H1 (cell line): ENCODE results near the gene AMBN. TPM values are rescaled to one million over a fixed set of nuclear protein-coding genes. Genes with fewer than 3 reads are reported as not detected.

Source experiments
- CTCF ChIA-PET: fragments of 300-600 bp; sonication (Branson Sonifier 250); formaldehyde crosslinking; loops from one replicate; lab custom pipeline; 2021; ENCODE audit not compliant: partially characterized antibody; lab: Charles Lee
- POLR2A ChIA-PET: fragments of 300-600 bp; sonication (Branson Sonifier 250); formaldehyde crosslinking; loops from one replicate; lab custom pipeline; 2021; ENCODE audit warnings: inconsistent platforms; ENCODE audit not compliant: partially characterized antibody; lab: Charles Lee
- DNase-seq, 2 experiments: peaks; one replicate each; pipeline versions ENCODE4 v3.0.0 to v3.0.0-alpha.2; 2010 to 2022; ENCODE audit warnings: low spot score in 2 of 2, low read depth in 1 of 2, mixed read lengths in 1 of 2
- FAIRE-seq: peaks from 2 replicates; lab custom pipeline; 2011; peaks lifted over from hg19 to GRCh38; lab: Jason Lieb, UNC
- H2AFZ ChIP-seq: 2 replicates; pipeline ENCODE4 v1.8.1; 2012; ENCODE audit warnings: low read length, inconsistent platforms
- H2AK5ac ChIP-seq: 2 replicates; pipeline ENCODE4 v1.6.1; 2013; ENCODE audit warnings: low read depth, low read length
- H2BK120ac ChIP-seq: replicated peaks from 2 replicates; pipeline ENCODE3; 2013; ENCODE audit warnings: low read depth, low read length, inconsistent platforms
- H2BK12ac ChIP-seq: 2 replicates; pipeline ENCODE4 v1.6.1; 2013; ENCODE audit warnings: low read depth, low read length
- H2BK15ac ChIP-seq: 2 replicates; pipeline ENCODE4 v1.6.1; 2013; ENCODE audit warnings: low read length
- H2BK20ac ChIP-seq: 2 replicates; pipeline ENCODE4 v1.6.1; 2013; ENCODE audit warnings: low read length
- H2BK5ac ChIP-seq: 2 replicates; pipeline ENCODE4 v1.6.1; 2013; ENCODE audit warnings: low read depth, low read length
- H3K14ac ChIP-seq: 2 replicates; pipeline ENCODE4 v1.6.1; 2013; ENCODE audit warnings: inconsistent platforms; ENCODE audit not compliant: insufficient read length
- H3K18ac ChIP-seq: 2 replicates; pipeline ENCODE4 v1.6.1; 2013; ENCODE audit warnings: low read length; ENCODE audit errors: extremely low read depth
- H3K23ac ChIP-seq: 2 replicates; pipeline ENCODE4 v1.6.1; 2013; ENCODE audit warnings: inconsistent platforms; ENCODE audit not compliant: insufficient read length
- H3K23me2 ChIP-seq: 2 replicates; pipeline ENCODE4 v1.6.1; 2013; ENCODE audit warnings: low read depth, low read length
- H3K27ac ChIP-seq: 2 replicates; pipeline ENCODE4 v1.6.1; 2011; ENCODE audit warnings: low read depth, low read length, inconsistent platforms
- H3K27me3 ChIP-seq, 4 experiments: replicated peaks in 1 of 4; 1 replicate in 1 of 4; 2 replicates in 3 of 4; pipeline versions ENCODE4 v1.6.1 to v1.8.1; 2011 to 2013; ENCODE audit warnings: low read length in 3 of 4, mild to moderate bottlenecking in 3 of 4, inconsistent platforms in 2 of 4, mixed read lengths in 2 of 4, moderate library complexity in 1 of 4; ENCODE audit not compliant: control insufficient read depth in 3 of 4, insufficient read depth in 3 of 4; ENCODE audit errors: extremely low read depth in 1 of 4
- H3K36me3 ChIP-seq, 4 experiments: 2 replicates each; pipeline versions ENCODE4 v1.6.1 to v1.8.1; 2011 to 2013; ENCODE audit warnings: mild to moderate bottlenecking in 4 of 4, low read length in 3 of 4, moderate library complexity in 2 of 4, control low read depth in 1 of 4, inconsistent platforms in 1 of 4; ENCODE audit not compliant: insufficient read depth in 4 of 4, control insufficient read depth in 2 of 4
- H3K4ac ChIP-seq: replicated peaks from 2 replicates; pipeline ENCODE3; 2013; ENCODE audit warnings: low read length, low read depth, mixed read lengths, inconsistent platforms; ENCODE audit not compliant: insufficient read length
- H3K4me1 ChIP-seq, 4 experiments: replicated peaks in 1 of 4; 1 replicate in 1 of 4; 2 replicates in 3 of 4; pipeline versions ENCODE4 v1.6.1 to v1.8.1; 2011 to 2013; ENCODE audit warnings: low read length in 3 of 4, inconsistent platforms in 2 of 4, mixed read lengths in 1 of 4; ENCODE audit not compliant: insufficient read depth in 4 of 4, control insufficient read depth in 3 of 4
- H3K4me2 ChIP-seq, 2 experiments: 2 replicates each; pipeline versions ENCODE4 v1.6.1 to v1.8.1; 2011 to 2013; ENCODE audit warnings: low read depth in 2 of 2, low read length in 2 of 2, control low read depth in 1 of 2, inconsistent platforms in 1 of 2, mild to moderate bottlenecking in 1 of 2; ENCODE audit not compliant: insufficient read depth in 1 of 2
- H3K4me3 ChIP-seq, 4 experiments: fragments of 200-600, 300-600 bp in 1 of 4; sonication (generic), shearing (Covaris generic), sonication (Bioruptor Twin) in 1 of 4; 2 replicates each; pipeline versions ENCODE4 v1.5.1 to v1.8.1; 2011 to 2016; ENCODE audit warnings: low read length in 4 of 4, low read depth in 3 of 4, control low read depth in 2 of 4, inconsistent platforms in 2 of 4, mild to moderate bottlenecking in 2 of 4, mixed read lengths in 1 of 4, moderate library complexity in 1 of 4; ENCODE audit not compliant: insufficient read depth in 2 of 4; ENCODE audit errors: extremely low read depth in 1 of 4
- H3K56ac ChIP-seq: replicated peaks from 2 replicates; pipeline ENCODE3; 2013; ENCODE audit warnings: low read depth, mild to moderate bottlenecking, mixed read lengths, low read length, inconsistent platforms; ENCODE audit not compliant: insufficient read length
- H3K79me1 ChIP-seq: 2 replicates; pipeline ENCODE4 v1.6.1; 2013; ENCODE audit warnings: low read depth, low read length, control low read depth
- H3K79me2 ChIP-seq, 2 experiments: 2 replicates each; pipeline versions ENCODE4 v1.6.1 to v1.8.1; 2012 to 2013; ENCODE audit warnings: low read length in 2 of 2, mild to moderate bottlenecking in 2 of 2, inconsistent platforms in 1 of 2; ENCODE audit not compliant: insufficient read depth in 2 of 2, control insufficient read depth in 1 of 2
- H3K9ac ChIP-seq, 4 experiments: replicated peaks in 1 of 4; 1 replicate in 1 of 4; 2 replicates in 3 of 4; pipeline versions ENCODE4 v1.6.1 to v1.8.1; 2011 to 2013; ENCODE audit warnings: low read depth in 3 of 4, low read length in 3 of 4, control low read depth in 2 of 4, mild to moderate bottlenecking in 2 of 4, moderate library complexity in 2 of 4, inconsistent platforms in 1 of 4; ENCODE audit errors: extremely low read depth in 1 of 4
- H3K9me3 ChIP-seq, 2 experiments: 2 replicates each; pipeline versions ENCODE4 v1.6.1 to v1.8.1; 2012 to 2013; ENCODE audit warnings: mild to moderate bottlenecking in 2 of 2, moderate library complexity in 2 of 2, control low read depth in 1 of 2, inconsistent platforms in 1 of 2, low read depth in 1 of 2, low read length in 1 of 2, mixed read lengths in 1 of 2; ENCODE audit not compliant: insufficient read depth in 2 of 2
- H4K20me1 ChIP-seq, 2 experiments: replicated peaks in 1 of 2; 2 replicates each; pipeline versions ENCODE3 to v1.8.1; 2011 to 2013; ENCODE audit warnings: inconsistent platforms in 2 of 2, low read length in 2 of 2, mild to moderate bottlenecking in 1 of 2; ENCODE audit not compliant: insufficient read depth in 2 of 2, control insufficient read depth in 1 of 2
- H4K5ac ChIP-seq: 2 replicates; pipeline ENCODE4 v1.6.1; 2013; ENCODE audit warnings: low read length, low read depth, mixed read lengths, inconsistent platforms; ENCODE audit not compliant: insufficient read length
- H4K8ac ChIP-seq: 2 replicates; pipeline ENCODE4 v1.8.0; 2013; ENCODE audit warnings: mild to moderate bottlenecking, moderate library complexity, low read length, inconsistent platforms; ENCODE audit not compliant: insufficient read depth; ENCODE audit errors: extremely low read depth
- H4K91ac ChIP-seq: replicated peaks from 2 replicates; pipeline ENCODE3; 2013; ENCODE audit warnings: low read length, mixed read lengths, inconsistent platforms; ENCODE audit not compliant: insufficient read length
- BRCA1 ChIP-seq: IDR thresholded peaks from 2 replicates; pipeline ENCODE4 v1.6.1; 2012; ENCODE audit warnings: low read depth, low read length, improper control_type of control experiment
- CBX5 ChIP-seq: fragments of 300-800, 300-1000 bp; sonication (generic); IDR thresholded peaks from 2 replicates; pipeline ENCODE4 v1.7.1; 2016; ENCODE audit warnings: antibody characterized with exemption, low read length, low read depth
- JUND ChIP-seq: IDR thresholded peaks from 2 replicates; pipeline ENCODE4 v1.6.1; 2011; ENCODE audit warnings: mild to moderate bottlenecking, improper control_type of control experiment, low read length
- RBBP5 ChIP-seq: IDR thresholded peaks from 2 replicates; pipeline ENCODE4 v1.7.1; 2012; ENCODE audit warnings: low read depth, mild to moderate bottlenecking, inconsistent platforms, low read length, moderate library complexity, borderline replicate concordance
- RNF2 ChIP-seq: fragments of 200-900, 300-1000 bp; sonication (generic); IDR thresholded peaks from 2 replicates; pipeline ENCODE4 v1.7.1; 2016; ENCODE audit warnings: borderline replicate concordance, low read depth, mild to moderate bottlenecking, antibody characterized with exemption, low read length; ENCODE audit not compliant: poor library complexity, severe bottlenecking; ENCODE audit errors: missing control alignments
- SIX5 ChIP-seq: IDR thresholded peaks from 2 replicates; pipeline ENCODE4 v1.6.1; 2011; ENCODE audit warnings: mild to moderate bottlenecking, low read depth, low read length
- SP1 ChIP-seq: IDR thresholded peaks from 2 replicates; pipeline ENCODE4 v1.6.1; 2011; ENCODE audit warnings: low read depth, low read length
- SP4 ChIP-seq: IDR thresholded peaks from 2 replicates; pipeline ENCODE4 v1.6.1; 2012; ENCODE audit warnings: low read length, inconsistent platforms
- SRF ChIP-seq: IDR thresholded peaks from 2 replicates; pipeline ENCODE4 v1.6.1; 2011; ENCODE audit warnings: mild to moderate bottlenecking, low read depth, low read length, moderate library complexity
- SUZ12 ChIP-seq: fragments of 200-600 bp; sonication (generic); IDR thresholded peaks from 2 replicates; pipeline ENCODE4 v1.6.1; 2012; ENCODE audit warnings: mild to moderate bottlenecking, inconsistent platforms, low read length, moderate library complexity, mixed read lengths
- TCF12 ChIP-seq: IDR thresholded peaks from 2 replicates; pipeline ENCODE4 v1.6.1; 2011; ENCODE audit warnings: low read depth, mild to moderate bottlenecking, low read length
- TEAD4 ChIP-seq: IDR thresholded peaks from 2 replicates; pipeline ENCODE4 v1.6.1; 2012; ENCODE audit warnings: low read depth, low read length, inconsistent platforms, mixed read lengths
- WGBS, 2 experiments: shearing (Covaris generic) in 1 of 2; methylation state at CpG; one replicate each; pipeline versions ENCODE4 v1.1.6 to v1.1.7; 2013 to 2015; ENCODE audit warnings: low lambda C conversion rate in 2 of 2, mixed read lengths in 2 of 2, inconsistent platforms in 1 of 2, low coverage in 1 of 2, missing lambda C conversion rate in 1 of 2; ENCODE audit not compliant: insufficient replicate concordance in 2 of 2, insufficient coverage in 1 of 2, insufficient read length in 1 of 2; ENCODE audit errors: extremely low coverage in 1 of 2, missing lambda C conversion rate in 1 of 2; 5-methylcytosine and 5-hydroxymethylcytosine counted together
- polyA plus RNA-seq, 7 experiments: library from polyadenylated mRNA; depleted of rRNA in 3 of 7; stranded (reverse) in 5 of 7; unstranded in 2 of 7; fragments of >200 nt in 5 of 7; fragments of 200-250 nt in 2 of 7; gene quantifications; 1 replicate in 5 of 7; 2 replicates in 1 of 7; 4 replicates in 1 of 7; pipeline versions ENCODE4 v1.2.1 to v1.2.3, GENCODE V29; 2011 to 2013; ENCODE audit warnings: missing spikeins in 2 of 7, mixed read lengths in 2 of 7
- total RNA-seq: library from RNA; stranded (reverse); fragmentation: NEBNext Ultra II Directional; extraction: Animal tissue kit (Norgen Biotek cat#: 25700); gene quantifications from 2 replicates; pipeline ENCODE4 v1.2.1, GENCODE V29; 2021
- TF ChIP-seq, protein P1 (sequence below): IDR thresholded peaks from 2 replicates; pipeline ENCODE4 v1.6.1; 2011; ENCODE audit warnings: low read depth, mild to moderate bottlenecking, low read length; ENCODE audit not compliant: insufficient read depth
- TF ChIP-seq, protein P2 (sequence below): IDR thresholded peaks from 2 replicates; pipeline ENCODE4 v1.6.1; 2012; ENCODE audit warnings: inconsistent platforms

AMBN gene
- total and polyA plus RNA-seq, 2 of the 8 experiments (the other 6 are each of a cell fraction or from before 2014, with no cell fraction given) = not detected

GRCh38 chr4:70654605-70655011 is 62.6 kb downstream of the AMBN start:
- no peak overlapping the region for H3K4me3 ChIP-seq
- no peak for FAIRE-seq
- TF ChIP-seq SRF = no peak
- TF ChIP-seq SP1 = no peak
- no peak for TF ChIP-seq RNF2
- no peak for TF ChIP-seq CBX5
- TF ChIP-seq SP4 = no peak
- TF ChIP-seq TCF12 = no peak
- TF ChIP-seq TEAD4 = no peak
- TF ChIP-seq, protein P1, sequence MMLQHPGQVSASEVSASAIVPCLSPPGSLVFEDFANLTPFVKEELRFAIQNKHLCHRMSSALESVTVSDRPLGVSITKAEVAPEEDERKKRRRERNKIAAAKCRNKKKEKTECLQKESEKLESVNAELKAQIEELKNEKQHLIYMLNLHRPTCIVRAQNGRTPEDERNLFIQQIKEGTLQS = no peak
- TF ChIP-seq JUND = no peak
- TF ChIP-seq RBBP5 = no peak
- TF ChIP-seq SUZ12 = no peak
- TF ChIP-seq, protein P2, sequence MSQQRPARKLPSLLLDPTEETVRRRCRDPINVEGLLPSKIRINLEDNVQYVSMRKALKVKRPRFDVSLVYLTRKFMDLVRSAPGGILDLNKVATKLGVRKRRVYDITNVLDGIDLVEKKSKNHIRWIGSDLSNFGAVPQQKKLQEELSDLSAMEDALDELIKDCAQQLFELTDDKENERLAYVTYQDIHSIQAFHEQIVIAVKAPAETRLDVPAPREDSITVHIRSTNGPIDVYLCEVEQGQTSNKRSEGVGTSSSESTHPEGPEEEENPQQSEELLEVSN = no peak
- no peak for TF ChIP-seq SIX5
- TF ChIP-seq BRCA1 = no peak

More at GRCh38 chr4:70654605-70655011, 62.6 kb downstream of the AMBN start:
- Histone ChIP-seq H2BK120ac (no peak overlapping the region), H2BK12ac (no peak overlapping the region), H3K36me3 (no peaks in the 10 kb centered on the region), H2BK15ac (no peak overlapping the region), H2AK5ac (no peak overlapping the region), H3K9me3 (no peaks in the 10 kb centered on the region), H3K14ac (no peak overlapping the region), H4K91ac (no peak overlapping the region), H3K23ac (no peak overlapping the region), H3K9ac (no peak overlapping the region), H3K79me2 (no peaks in the 10 kb centered on the region), H3K4ac (no peak overlapping the region), H4K20me1 (no peaks in the 10 kb centered on the region), H3K27me3 (no peaks in the 10 kb centered on the region; a peak in 1 of 7 replicates), H3K23me2 (no peaks in the 10 kb centered on the region), H3K4me1 (no peaks in the 10 kb centered on the region; a peak in 1 of 7 replicates), H2BK20ac (no peak overlapping the region), H3K79me1 (no peaks in the 10 kb centered on the region), H3K4me2 (no peak overlapping the region), H2BK5ac (no peak overlapping the region), H3K27ac (no peak overlapping the region), H3K18ac (no peak overlapping the region), H3K56ac (no peak overlapping the region), H4K5ac (no peak overlapping the region), H4K8ac (no peak overlapping the region), H2AFZ (no peak overlapping the region)
- WGBS, 2 experiments = 90% methylated on average over 5 of the region's 5 CpGs; no CpG with 5 or more reads in 1 of the 2 experiments
- no peak for DNase-seq
- CTCF ChIA-PET = no interaction called here
- POLR2A ChIA-PET = interaction anchor here (0.6 kb wide), 1 partner anchor 180 kb away, joined by 6 read pairs; no protein-coding TSS in a partner anchor
